A673 (cell line): ENCODE data around the gene TMC3.

Source experiments
- EZH2 ChIP-seq: fragments of 200-600 bp; sonication (generic); IDR thresholded peaks from 2 replicates; pipeline ENCODE4 v1.6.1; 2017; ENCODE audit warnings: borderline replicate concordance, low read depth, mild to moderate bottlenecking, mixed read lengths, antibody characterized with exemption, low read length; ENCODE audit not compliant: poor library complexity, severe bottlenecking
- TF ChIP-seq, protein P1 (sequence below): fragments of 300-800, 200-600 bp; sonication (generic); conservative IDR thresholded peaks from 2 replicates; pipeline ENCODE4 v1.5.1; 2017; ENCODE audit warnings: low read depth, mild to moderate bottlenecking, antibody characterized with exemption, low read length, moderate library complexity, mixed read lengths

DNA sequence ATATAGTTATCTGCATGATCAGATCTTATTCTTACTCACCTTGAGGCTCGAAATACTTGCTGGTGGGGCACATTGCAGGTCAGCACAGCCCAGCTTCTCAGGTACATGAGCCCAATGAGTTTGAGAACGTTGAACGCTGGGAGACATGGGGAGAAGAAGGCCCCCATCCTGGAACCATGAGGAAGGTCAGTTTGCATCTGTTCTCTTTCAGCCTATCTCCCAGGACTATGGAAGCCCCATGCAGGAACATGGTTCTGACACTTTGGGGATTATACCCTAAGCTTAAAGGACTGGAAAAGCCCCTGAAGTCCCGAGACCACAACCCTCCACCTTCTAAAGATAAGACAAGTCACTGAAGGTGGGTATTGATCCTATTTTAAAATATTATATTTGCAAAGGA is 32.7 kb downstream of the TMC3 start:
- TF ChIP-seq, protein P1, sequence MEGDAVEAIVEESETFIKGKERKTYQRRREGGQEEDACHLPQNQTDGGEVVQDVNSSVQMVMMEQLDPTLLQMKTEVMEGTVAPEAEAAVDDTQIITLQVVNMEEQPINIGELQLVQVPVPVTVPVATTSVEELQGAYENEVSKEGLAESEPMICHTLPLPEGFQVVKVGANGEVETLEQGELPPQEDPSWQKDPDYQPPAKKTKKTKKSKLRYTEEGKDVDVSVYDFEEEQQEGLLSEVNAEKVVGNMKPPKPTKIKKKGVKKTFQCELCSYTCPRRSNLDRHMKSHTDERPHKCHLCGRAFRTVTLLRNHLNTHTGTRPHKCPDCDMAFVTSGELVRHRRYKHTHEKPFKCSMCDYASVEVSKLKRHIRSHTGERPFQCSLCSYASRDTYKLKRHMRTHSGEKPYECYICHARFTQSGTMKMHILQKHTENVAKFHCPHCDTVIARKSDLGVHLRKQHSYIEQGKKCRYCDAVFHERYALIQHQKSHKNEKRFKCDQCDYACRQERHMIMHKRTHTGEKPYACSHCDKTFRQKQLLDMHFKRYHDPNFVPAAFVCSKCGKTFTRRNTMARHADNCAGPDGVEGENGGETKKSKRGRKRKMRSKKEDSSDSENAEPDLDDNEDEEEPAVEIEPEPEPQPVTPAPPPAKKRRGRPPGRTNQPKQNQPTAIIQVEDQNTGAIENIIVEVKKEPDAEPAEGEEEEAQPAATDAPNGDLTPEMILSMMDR, result no peak
- TF ChIP-seq EZH2, result no peak
